GM19463 (cell line): ENCODE data around the gene ROBO4.

Source experiments
- ATAC-seq: cut with Tn5 transposase; IDR thresholded peaks from one replicate; pipeline ENCODE4 v1.9.1; 2021; ENCODE audit warnings: mild to moderate bottlenecking, moderate library complexity; ENCODE audit not compliant: unreplicated experiment

The ROBO4 gene

DNA sequence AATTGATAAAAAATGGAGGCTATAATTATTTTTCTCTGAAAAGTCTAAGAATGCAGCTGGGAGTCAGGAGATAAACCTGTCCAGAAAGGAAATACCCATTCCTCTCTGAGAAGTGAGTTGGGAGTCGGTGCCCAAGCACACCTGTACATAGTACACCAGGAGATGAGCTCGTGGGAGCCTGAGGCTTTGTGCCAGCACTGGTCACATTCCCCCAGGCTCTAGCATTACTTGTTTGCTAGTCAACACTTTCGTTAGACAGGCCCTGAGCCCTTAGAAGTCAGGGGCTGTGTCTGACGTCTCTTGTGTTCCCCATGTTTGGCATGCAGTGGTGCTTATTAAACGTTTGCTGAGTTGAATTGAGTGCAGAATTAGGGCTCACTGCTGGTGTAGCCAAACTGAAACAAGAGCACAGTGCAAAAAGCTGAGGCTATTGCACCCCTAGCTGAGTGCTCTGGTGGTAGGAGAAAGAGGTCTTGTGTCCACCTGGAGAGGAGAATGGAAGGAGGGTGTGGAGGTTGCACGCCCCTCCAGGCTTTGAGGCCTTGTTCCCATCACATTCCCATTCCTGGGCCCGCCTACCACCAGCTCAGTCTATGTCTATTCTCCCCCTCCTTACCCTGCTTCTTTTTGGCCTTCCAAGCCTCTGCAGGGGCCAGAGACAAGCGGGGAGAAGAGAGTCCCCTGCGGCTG is 6.8 kb downstream of the ROBO4 start:
- ATAC-seq: no peak

DNA sequence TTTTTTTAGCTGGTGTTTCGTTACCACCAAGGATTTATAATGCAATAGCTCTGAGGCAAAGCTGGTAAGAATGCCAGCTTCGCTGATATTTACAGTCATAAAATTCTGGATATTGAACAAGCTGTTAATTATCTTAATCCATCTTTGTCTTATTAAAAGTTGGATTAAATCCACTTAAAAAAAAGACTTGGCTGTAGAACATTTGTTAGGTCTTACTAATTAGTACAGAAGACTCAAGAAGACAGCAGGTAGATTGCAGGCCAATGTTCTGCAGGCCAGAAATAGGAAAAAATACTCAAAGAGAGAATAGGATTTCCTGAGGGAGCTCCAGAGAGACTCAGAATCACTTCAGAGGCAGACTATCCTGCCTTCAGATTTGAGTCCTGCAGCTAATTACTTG is 7.5 kb downstream of the ROBO4 start:
- no peak for ATAC-seq

DNA sequence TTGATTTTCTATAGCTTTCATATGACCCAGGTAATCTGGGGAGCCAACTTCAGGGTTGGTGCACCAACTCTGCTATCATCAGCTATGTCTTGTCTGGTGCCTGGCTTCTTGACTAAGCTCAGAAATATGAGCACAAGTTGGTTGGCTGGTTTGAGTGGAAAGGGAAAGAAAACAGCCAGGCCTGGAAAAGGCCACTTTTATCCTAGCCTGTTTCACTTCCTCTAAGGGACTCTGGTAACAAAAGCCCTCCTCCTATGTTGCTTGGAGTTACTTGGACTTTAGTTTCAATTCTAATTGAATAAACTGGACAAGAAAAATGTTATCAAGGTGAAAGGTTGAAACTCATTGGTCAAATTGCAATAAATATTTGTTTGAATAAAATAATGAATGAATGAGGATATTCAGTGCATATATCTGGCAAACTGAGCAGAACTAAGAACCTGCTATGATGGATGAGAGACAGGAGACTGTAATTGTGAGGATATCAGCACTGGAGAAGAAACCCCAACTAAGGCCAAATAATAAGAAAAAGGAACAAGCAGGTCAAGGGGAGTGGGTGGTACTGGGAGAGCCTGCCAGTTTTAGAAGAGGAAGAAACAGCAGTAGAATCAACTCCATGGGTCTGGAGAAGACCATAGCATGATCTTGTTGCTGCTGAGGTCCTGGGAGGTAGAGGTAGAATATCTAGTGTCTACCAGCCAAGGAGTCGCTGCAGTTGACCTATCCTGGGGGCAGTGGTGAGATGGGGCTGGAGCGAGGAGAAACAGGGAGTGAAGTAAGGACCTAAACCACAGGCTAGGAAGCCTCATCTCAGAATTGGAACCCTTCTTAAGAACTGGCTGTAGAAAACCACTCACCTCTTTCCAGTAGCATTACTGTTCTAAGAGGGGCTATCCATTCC is 8.2 kb downstream of the ROBO4 start:
- ATAC-seq: no peak

DNA sequence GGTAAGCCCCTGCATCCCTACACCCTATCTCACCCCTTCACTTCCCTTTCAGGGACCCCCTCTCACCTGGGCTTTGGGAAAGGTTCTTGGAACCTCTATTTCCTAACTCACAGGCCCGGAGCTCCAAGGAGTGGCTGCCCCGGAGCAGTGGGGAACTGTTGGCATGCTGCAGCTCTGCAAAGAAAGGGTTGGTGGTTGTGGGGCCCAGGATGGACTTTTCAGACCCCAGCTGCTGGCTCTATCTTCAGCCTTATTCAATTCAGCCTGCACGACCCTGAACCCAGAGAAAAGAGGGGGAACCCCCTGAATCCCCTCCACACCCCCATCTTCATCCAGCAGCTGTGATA is 10.0 kb downstream of the ROBO4 start:
- ATAC-seq: no peak

DNA sequence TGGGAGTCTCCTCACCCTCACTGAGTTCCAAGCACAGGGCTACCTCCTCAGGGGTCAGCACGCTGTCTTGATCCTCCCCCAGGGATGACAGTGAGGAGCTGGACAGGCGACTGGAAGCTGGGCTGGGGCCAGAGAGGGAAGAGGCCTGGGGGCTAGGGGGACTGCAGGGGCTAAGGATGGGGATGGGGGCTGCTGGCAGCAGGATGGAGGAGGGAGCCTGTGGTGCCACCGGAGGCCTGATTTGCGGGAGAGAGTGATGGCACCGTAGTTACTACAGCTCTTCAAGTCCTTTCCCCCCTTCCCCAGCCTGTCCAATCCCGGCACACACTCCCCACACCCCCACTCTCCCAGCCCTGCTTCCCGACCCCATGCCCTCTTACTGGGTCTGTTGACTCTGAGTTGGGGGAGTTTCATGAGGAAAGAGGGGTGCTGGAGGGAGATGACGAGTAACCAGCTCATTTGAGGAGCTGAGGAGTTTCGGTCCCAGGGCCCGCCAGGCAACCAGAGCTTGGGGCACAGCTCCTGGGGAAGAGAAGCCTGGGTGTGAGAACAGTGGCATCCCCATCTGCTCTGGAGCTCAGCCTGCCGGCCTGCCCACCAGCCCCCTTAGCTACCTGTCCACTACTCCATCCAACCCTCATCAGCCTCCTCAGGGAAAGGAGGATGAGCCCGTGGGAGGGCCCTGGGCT is 10.5 kb downstream of the ROBO4 start:
- no peak for ATAC-seq

DNA sequence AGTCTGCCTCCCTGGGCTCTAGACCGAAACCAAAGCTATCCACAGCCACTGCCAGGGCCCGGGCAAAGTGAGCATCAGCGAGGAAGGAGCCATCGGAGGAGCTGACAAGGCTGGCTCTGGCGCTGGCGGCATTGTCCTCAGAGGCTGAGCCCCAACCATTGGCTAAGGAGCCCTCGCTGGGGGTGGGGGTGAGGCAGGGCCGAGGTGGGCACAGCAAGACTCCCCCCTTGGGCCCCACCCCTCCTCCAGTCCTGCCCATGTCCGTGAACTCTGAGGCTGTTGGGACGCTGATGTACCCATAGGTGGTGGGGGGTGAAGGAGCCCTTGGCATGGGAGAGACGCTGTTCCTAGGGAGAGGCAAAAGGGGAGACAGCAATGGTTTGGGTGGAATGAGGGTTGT is 11.2 kb downstream of the ROBO4 start:
- ATAC-seq: no peak

DNA sequence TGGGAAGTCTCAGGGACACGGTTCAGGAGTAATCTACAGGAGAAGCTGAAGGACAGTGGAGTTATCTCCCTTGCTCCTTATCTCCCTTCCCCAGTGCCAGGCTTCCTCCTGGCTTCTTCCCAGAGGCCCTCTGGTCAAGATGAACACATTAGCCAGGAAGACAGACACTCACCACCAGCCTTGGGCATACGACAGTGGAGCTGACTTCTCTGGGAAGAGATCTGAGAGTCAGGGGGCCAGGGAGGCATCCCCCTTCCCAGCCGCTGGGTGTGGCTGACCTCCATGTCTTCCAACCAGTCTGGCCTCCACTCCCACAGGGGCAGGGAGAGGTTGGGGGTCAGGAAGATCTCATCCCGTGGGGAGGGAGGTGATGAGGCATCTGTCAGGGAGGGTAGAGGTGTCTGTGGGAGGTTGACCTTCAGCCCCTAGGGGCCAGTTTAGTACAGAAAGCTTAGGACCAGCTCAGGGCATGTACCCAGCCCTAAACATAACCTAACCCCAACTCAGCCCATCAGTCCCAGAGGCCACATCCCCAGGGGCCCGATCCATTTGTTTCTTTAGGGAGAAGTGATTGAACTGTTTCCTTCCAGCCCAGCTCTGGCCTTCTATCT is 12.7 kb downstream of the ROBO4 start:
- no peak for ATAC-seq

DNA sequence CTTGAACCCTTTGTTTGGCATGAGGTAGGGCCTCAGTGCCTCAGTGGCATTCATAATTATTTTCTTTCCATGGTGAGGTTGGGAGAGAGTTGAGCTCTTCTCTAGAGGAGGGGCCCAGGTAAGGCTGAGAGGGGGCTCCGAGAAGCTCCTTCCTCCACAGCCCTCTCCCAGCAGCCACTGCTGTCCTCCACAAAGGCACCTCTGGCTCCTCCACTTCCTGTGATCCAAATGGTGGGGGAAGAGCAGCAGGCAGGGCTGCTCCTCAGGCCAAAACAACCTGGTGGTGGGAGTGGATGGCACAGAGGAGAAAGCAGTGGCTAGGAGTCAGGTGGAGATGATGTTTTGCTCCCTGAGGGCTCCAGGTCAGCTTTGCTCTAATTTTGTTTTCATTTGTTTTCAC is 13.3 kb downstream of the ROBO4 start:
- no peak for ATAC-seq

DNA sequence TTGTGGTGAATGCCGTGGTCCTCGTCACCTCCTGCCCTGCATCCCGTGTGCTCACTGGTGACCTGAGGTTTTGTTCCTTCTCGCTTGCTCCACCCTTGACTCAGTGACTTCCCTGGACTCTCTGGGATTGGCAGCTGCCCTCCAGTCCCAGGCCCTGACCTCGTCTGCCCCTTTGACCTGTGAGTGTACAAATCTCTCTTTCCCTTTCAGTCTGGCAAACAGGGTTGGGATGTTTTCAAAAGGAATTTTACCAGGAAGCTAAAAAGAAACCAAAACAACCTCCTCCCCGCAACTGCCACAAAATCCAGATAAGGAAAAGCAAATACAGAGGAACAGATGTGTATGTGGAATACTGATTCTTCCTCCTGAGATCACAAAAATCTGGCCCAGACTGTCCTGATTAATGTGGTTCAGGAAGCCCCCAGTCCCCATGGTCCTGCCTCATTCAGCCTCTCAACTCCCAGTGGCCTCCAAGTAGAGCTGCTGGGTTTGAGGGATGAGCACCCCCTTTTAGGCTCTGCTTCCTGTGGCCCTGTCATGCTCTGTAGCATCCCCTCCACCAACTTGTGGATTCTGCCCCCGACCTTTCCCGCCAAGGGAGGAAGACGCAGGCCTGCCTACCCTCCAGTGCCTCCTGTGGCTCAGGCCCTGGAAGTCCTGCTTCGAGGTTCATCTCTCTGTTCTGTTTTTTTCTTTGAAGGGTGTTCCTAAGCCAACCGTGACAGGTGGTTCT is 15.2 kb downstream of the ROBO4 start:
- no peak for ATAC-seq

DNA sequence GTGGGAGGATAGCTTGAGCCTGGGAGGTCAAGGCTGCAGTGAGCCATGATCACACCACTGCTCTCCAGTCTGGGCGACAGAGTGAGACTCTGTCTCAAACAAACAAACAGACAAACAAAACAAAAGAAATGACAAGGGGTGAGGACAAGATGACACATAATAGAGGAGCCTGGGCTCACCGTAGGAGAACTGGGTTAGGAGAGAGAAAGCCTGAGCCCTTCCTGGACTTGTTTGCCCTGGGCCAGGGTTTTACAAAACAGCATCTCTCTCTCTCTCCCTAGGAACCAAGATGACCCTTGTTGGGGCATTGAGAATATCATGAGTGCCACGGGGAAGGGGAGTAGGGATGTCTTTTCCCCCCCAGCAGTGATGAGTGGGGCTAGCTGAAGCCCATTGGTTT is 16.7 kb downstream of the ROBO4 start:
- no peak for ATAC-seq

DNA sequence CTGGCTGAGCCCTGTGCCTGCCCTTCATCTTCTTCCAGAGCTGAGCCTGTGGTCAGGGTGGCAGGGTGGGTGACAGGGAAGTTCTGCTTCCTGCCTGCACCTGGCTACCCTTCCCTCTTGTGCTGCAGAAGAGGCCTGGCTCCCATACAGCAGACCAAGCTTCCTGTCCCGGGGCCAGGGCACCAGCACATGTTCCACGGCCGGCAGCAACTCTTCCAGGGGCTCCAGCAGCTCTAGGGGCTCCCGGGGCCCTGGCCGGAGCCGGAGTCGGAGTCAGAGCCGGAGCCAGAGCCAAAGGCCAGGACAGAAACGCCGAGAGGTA is 17.4 kb downstream of the ROBO4 start:
- no peak for ATAC-seq

DNA sequence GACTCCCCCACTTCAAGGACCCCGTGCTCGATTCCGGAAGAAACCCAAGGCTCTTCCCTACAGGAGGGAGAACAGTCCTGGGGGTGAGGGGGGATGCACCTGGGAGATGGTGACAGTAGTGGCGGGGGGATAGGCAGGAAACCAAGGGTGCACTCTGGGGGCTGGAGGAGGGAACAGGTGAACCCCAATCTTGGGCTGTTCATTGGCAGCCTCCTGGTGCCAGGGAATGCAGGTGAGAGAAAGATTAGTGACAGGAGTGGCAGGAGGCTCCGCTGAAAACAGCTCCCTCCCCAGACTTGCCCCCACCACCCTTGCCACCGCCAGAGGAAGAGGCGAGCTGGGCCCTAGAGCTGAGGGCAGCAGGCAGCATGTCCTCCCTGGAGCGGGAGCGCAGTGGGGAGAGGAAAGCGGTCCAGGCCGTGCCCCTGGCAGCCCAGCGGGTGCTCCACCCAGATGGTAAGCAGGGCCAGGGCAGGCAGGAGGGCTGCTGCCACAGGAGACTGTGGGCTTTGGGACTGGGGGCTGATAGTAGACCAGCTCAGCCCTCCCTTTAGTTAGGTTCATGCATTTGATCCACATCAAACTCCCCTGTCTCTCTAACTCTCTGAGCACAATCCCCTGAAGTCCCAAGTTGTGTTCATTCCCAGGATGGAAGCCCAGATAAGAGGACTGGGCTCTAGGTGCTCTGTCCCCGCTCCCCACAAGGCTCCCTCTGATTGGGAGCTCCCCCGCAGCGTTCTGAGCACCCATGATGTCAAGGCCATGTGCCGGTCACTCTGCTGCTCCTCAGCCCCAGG is 18.0 kb downstream of the ROBO4 start:
- ATAC-seq: no peak

DNA sequence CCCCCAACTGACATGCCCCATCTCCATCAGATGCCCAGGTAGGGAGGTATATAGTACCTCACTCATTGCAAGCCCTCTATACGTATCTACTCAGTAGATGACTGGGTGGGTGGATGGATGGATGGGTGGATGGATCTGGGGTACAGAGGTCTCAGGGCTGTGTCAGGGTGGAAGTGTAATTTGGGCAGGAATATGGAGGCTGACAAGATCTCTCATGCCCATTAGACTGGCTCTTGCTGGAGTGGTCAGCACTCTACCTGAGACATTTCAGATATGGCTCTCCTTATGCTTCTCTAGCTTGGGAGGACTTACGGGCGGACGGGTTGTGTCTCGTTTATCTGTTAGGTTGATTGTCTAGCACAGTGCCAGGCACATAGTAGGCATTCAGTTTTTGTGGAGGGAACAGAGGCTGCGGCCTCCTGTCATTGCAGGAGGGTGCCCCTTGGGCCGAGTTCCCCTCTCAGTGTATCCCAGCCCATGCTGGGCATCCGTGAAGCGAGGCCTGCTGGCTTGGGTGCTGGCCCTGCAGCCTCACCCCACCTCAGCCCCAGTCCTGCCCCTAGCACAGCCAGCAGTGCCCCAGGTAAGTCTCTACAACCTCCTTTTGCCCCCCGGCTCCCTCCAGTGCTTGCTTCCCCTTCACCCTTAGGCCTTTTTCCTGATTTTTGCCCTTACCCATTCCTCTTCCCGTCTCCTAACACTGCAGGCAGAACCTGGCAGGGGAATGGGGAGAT is 18.7 kb downstream of the ROBO4 start:
- no peak for ATAC-seq

DNA sequence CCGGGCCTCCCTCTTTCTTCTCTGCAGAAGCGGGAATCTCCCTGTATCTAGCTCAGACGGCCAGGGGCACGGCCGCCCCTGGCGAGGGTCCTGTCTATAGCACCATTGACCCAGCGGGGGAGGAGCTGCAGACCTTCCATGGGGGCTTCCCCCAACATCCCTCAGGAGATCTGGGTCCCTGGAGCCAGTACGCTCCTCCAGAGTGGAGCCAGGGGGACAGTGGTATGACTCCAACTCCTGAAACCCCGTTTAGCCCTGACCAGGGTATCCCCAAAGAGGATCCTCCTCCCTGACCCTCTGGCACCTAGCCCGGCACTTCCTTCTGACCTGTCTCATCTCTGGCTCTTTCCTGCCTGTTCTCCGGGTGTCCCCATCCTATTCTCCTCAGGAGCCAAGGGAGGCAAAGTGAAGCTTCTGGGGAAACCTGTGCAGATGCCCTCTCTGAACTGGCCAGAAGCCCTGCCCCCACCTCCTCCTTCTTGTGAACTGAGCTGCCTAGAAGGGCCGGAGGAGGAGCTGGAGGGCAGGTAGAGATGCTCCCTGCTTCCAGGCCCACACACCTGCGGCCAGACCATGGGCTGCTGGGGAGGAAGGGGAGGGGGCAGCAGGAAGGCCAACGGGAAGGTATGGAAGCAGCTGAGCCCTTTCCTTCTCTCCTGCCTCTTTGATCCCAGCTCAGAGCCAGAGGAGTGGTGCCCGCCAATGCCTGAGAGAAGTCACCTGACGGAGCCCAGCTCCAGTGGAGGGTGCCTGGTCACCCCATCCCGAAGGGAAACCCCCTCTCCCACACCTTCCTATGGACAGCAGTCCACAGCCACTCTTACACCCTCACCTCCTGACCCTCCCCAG is 19.5 kb downstream of the ROBO4 start:
- no peak for ATAC-seq

DNA sequence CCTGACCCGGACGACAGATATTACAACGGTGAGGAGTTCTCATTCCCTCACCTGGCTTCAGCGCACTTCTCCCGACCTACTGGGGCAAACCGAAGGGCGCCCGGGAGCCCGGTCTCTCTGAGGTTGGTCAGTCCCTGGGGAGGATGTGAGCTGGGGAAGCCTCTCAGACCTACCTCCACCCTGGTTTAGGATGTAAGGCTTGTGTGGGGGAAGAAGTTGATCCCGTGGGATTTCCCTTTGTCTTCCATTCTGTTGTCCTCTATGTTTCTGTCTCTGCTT is 20.1 kb downstream of the ROBO4 start:
- no peak for ATAC-seq

DNA sequence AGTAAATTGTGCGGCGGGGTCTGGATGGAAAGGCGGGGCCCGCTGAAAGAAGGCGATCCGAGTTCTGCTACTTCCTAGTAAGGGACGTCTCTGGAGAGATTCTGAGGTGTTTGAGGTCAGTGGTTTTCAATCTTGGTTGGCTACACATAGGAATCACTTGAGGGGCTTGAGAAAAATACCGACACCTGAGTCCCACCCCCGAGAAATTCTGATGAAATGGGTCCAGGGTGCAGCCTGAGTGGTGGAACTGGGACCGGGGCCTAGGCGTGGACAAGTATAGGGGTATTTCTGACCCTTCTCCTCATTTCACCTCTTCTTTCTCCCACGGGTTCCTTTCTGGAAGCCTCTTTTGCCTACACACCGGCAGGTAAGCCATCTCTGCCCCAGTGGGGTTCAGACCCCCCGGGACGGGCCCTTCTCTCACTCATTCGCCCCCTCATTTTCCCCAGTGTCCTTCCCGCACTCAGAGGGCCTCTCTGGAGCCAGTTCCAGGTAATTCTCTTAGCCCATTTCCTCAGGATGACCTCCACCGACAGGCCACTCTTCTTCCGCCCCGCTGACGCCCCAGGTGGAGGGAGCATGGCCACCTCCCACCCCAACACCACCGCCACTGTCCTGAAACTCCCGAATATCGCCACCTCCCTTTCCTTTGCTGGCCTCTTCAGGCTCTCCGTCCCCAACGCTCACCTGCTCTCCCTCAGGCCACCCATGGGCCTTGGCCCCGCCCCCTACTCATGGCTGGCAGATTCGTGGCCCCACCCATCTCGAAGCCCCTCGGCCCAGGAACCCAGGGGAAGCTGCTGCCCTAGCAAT is 20.6 kb downstream of the ROBO4 start:
- no peak for ATAC-seq

DNA sequence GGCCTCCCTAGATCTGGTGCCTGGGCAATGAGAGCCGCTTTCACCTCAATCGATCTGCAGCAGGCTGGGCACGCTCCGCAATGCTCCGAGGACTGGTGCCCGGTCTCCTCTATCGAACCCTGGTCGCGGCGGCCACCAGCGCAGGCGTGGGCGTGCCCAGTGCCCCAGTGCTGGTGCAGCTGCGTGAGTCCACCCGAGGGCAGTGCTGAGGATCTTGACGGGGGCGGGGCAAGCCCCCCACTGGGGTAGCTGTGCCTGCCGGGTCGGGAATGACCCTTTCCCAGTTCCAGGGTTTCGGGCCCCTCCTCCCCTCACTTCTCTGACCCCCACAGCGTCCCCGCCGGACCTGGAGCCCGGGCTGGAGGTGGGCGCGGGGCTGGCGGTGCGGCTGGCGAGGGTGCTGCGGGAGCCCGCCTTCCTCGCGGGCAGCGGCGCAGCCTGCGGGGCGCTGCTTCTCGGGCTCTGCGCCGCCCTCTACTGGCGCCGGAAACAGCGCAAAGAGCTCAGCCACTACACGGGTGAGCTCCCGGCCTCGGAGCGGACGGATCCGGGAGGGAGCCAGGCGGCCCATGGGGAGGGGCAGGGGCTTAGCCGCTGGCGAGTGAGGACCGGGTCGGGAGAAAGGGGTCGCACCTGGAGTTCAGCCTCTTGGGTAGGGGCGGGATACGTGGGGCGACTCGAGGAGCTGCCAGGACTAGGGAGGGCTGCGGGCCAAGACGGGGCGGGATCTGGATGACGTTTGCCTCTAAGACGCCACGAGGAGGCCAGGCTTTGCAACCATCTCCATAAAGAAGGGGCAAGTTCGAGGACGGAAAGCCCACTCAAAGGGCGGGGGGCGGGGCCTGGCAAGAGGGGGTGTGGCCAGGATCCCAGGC is 21.5 kb downstream of the ROBO4 start:
- ATAC-seq: peak; percentile 95
